HPDE6-E6E7 (cell line): ENCODE results near the gene KCTD20.
"Not testable (repeated sequence)": the region's sequence is repeated elsewhere in the genome, so short reads cannot be mapped to it uniquely, and the experiment has no call there.

Experiments
- DNase-seq: peaks from one replicate; pipeline ENCODE4 v3.0.0; 2011; ENCODE audit warnings: missing footprints; ENCODE audit errors: extremely low spot score

KCTD20 gene

GRCh38 chr6:36442671-36443470, at the start of gene KCTD20, which contains the start of gene PXT1:
KCTD20 (plus strand) TSS chr6:36443000; CDS start chr6:36470098, 27,098 bp downstream.
PXT1 (minus strand) TSS chr6:36442854; CDS start chr6:36426082, 16,772 bp downstream.
- peak; percentile 70 for DNase-seq

GRCh38 chr6:36399970-36400369, 42.8 kb upstream of the KCTD20 start:
- DNase-seq = no peak

GRCh38 chr6:36402481-36402880, 40.3 kb upstream of the KCTD20 start:
- DNase-seq = no peak

DNA sequence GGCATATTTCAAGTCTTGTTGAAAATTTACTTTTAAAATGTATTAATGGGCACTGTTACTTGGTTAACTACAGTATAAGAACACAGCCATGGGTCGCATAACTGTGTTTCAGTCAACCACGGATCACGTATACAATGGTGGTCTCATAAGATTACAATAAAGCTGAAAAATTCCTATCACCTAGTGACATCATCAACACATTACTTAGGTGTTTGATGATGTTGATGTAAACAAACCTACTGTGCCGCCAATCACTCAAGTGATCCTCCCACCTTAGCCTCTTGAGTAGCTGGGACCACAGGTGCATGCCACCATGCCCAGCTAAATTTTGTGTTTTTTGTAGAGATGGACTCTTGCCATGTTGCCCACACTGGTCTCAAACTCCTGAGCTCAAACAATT, 38.6 kb upstream of the KCTD20 start:
- no peak for DNase-seq

GRCh38 chr6:36409718-36410117, 33.1 kb upstream of the KCTD20 start:
- not testable (repeated sequence) for DNase-seq

- no peak for DNase-seq
Measured at GRCh38 chr6:36413489-36414480, 29.0 kb upstream of the KCTD20 start.

DNA sequence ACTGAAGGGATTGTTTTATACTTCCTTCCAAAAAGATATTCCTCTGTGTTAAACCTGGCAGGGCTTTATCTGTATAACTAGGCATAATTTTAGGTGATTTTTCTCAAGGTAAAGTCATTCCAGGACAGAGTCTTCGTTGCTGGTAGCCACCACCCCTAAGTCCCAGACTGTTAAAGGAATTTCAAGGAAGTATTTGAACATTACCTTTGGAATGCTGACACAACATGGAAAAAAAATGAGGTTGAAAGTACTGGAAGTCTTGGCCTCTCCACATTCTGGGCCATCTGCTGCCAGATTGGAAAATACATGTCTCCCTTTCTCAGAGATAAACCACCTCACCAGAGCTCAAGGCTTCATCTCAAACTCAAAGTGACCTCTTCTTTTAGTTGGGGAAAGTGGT, 28.3 kb upstream of the KCTD20 start:
- DNase-seq = no peak

GRCh38 chr6:36418558-36418957, 24.2 kb upstream of the KCTD20 start:
- no peak for DNase-seq

- peak; percentile 57 for DNase-seq
Measured at GRCh38 chr6:36419310-36419709, 23.5 kb upstream of the KCTD20 start.

DNA sequence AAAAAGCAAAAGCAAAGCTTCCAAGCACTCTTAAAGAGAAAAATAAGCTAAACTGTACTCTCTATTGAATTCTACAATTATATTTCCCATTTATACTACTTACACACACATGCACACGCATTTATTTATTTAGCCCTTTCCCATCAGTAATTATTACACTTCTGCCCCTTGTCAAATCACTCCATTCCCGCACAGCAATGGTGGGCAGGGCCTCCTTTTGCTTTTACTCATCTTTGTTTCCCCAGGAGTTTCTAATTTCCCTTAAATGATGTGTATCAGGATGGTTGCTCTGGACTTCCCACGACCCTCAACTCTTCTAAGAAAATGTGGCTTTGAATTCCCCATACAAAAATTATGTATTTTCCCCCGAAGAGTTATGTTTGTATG, 20.1 kb upstream of the KCTD20 start:
- no peak for DNase-seq

DNA sequence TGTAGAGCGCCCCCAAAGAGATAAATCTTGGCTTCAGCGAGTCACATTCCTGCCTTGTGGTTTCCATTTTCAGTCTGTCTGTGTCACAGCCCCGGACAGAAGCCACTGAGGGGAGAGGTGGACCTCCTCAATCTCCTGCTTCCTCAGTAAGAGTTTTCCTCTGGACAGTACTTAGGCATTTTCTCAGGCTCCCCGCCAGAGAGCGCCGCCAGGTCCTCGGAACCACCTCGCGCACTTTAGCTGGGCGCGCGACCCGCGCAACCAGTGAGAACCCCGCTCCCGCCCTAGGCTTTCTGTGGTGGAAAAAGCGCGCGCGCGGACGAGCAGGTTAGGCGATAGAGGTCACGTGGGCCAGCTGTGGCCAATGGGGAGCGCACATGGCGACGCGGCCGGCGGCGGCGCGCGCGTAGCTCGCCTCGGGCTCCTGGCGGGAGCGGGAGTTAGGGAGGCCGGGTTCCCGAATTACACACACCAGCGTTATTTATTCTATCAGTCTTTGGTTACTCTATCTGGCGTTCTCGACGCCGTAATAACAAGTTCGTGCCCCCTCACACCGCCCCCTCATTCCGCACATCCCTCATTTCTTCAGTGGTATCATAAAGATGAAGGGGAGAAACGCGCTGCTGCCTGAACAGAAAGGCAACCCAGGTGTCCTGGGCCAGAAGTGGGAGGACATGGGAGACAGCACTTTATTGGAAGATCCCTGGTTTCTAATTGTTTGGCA, 19.5 kb upstream of the KCTD20 start:
- peak; percentile 93 for DNase-seq

GRCh38 chr6:36426622-36427021, 16.2 kb upstream of the KCTD20 start:
- DNase-seq = no peak

DNA sequence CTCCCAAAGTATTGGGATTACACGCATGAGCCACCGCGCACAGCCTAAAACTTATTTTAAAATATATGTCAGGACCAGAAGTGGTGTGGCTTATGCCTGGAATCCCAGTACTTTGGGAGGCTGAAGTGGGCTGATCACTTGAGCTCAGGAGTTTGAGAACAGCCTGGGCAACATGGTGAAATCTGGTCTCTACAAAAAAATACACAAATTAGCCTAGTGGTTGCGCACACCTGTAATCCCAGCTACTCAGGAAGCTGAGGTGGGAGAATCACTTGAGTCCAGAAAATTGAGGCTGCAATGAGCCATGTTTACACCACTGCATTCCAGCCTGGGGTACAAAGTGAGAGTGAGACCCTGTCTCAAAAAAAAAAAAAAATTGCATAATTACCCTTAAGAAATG, 13.9 kb upstream of the KCTD20 start:
- no peak for DNase-seq

DNA sequence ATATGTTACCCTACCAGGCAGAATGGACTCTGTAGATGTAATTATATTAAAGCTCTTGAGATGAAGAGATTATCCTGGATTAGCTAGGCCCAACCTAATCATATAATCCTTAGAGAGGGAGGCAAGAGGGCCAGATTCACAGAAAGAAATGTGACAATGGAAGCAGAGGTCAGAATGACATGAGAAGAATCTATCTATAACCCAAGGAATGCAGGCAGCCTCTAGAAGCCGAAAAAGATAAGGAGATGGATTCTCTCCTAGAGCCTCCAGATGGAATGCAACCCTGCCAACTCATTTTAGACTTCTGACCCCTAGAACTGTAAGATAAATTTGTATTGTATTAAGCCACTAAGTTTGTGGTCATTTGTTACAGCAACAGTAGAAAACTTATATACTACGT, 12.4 kb upstream of the KCTD20 start:
- DNase-seq = no peak

- DNase-seq = no peak
Measured at GRCh38 chr6:36431197-36431596, 11.6 kb upstream of the KCTD20 start.

- DNase-seq = no peak
Measured at GRCh38 chr6:36432151-36432671, 10.6 kb upstream of the KCTD20 start.

- no peak for DNase-seq
Measured at GRCh38 chr6:36436466-36436865, 6.3 kb upstream of the KCTD20 start.

GRCh38 chr6:36441307-36441894, 1.4 kb upstream of the KCTD20 start:
- DNase-seq = peak; percentile 98

GRCh38 chr6:36442103-36442670, 613 bp upstream of the KCTD20 start:
- no peak for DNase-seq

- DNase-seq = no peak
Measured at GRCh38 chr6:36443471-36444428, 950 bp downstream of the KCTD20 start.
